Loucy (cell line): ENCODE data around the gene ENTHD1.

Source experiments
- H2AFZ ChIP-seq: fragments of 200-600 bp; sonication (generic); 2 replicates; pipeline ENCODE4 v1.6.0; 2016; ENCODE audit warnings: antibody characterized with exemption, mild to moderate bottlenecking, low read length, moderate library complexity
- H3F3A ChIP-seq: fragments of 200-600 bp; 2 replicates; pipeline ENCODE4 v1.6.0; 2016; ENCODE audit warnings: antibody characterized with exemption, low read depth, mild to moderate bottlenecking
- H3K27me3 ChIP-seq: fragments of 200-600 bp; sonication (generic); 2 replicates; pipeline ENCODE4 v1.6.1; 2014; ENCODE audit warnings: low read length, mild to moderate bottlenecking; ENCODE audit not compliant: insufficient read depth, poor library complexity, severe bottlenecking
- H3K36me3 ChIP-seq: fragments of 200-600 bp; sonication (generic); 2 replicates; pipeline ENCODE4 v1.6.1; 2016; ENCODE audit warnings: low read length; ENCODE audit not compliant: insufficient read depth
- H3K4me1 ChIP-seq: fragments of 200-600 bp; sonication (generic); 2 replicates; pipeline ENCODE4 v1.5.1; 2014; ENCODE audit warnings: low read length, mild to moderate bottlenecking; ENCODE audit not compliant: insufficient read depth, poor library complexity, severe bottlenecking
- H3K4me2 ChIP-seq: fragments of 200-600 bp; sonication (generic); 2 replicates; pipeline ENCODE4 v1.6.0; 2014; ENCODE audit warnings: antibody characterized with exemption, low read length, low read depth, mild to moderate bottlenecking; ENCODE audit not compliant: poor library complexity, severe bottlenecking
- H3K4me3 ChIP-seq: fragments of 200-600 bp; sonication (generic); 2 replicates; pipeline ENCODE4 v1.5.1; 2014; ENCODE audit warnings: low read length, mild to moderate bottlenecking, mixed read lengths; ENCODE audit not compliant: poor library complexity, severe bottlenecking
- H3K79me2 ChIP-seq: fragments of 200-600 bp; sonication (generic); 2 replicates; pipeline ENCODE4 v1.6.1; 2014; ENCODE audit warnings: low read length; ENCODE audit not compliant: insufficient read depth
- H3K9ac ChIP-seq: fragments of 200-600 bp; sonication (generic); 2 replicates; pipeline ENCODE4 v1.6.0; 2014; ENCODE audit warnings: mild to moderate bottlenecking, low read depth, low read length, moderate library complexity; ENCODE audit not compliant: poor library complexity, severe bottlenecking
- H3K9me2 ChIP-seq: fragments of 200-600 bp; sonication (generic); replicated peaks from 2 replicates; pipeline ENCODE4 v1.6.1; 2016; ENCODE audit warnings: low read depth, low read length, mixed read lengths
- H3K9me3 ChIP-seq: fragments of 200-600 bp; sonication (generic); 2 replicates; pipeline ENCODE4 v1.6.1; 2014; ENCODE audit warnings: mild to moderate bottlenecking, antibody characterized with exemption, low read length, low read depth; ENCODE audit not compliant: insufficient read depth
- H4K20me1 ChIP-seq: fragments of 200-600 bp; sonication (generic); 2 replicates; pipeline ENCODE4 v1.6.0; 2014; ENCODE audit warnings: antibody characterized with exemption, low read length, mild to moderate bottlenecking; ENCODE audit not compliant: insufficient read depth, poor library complexity, severe bottlenecking
- CTCF ChIP-seq: fragments of 200-600 bp; sonication (generic); conservative IDR thresholded peaks from 2 replicates; pipeline ENCODE4 v1.5.1; 2014; ENCODE audit warnings: mild to moderate bottlenecking, antibody characterized with exemption, low read length
- EZH2phosphoT487 ChIP-seq: fragments of 200-600 bp; IDR thresholded peaks from 2 replicates; pipeline ENCODE4 v1.6.1; 2018; ENCODE audit warnings: antibody characterized with exemption, mild to moderate bottlenecking, moderate library complexity, borderline replicate concordance

ENTHD1 gene

GRCh38 chr22:39713799-39714290 is 179.7 kb downstream of the ENTHD1 start:
- H3K79me2 ChIP-seq: no peaks in the 10 kb centered on the region
- no peaks in the 10 kb centered on the region for H3F3A ChIP-seq
- no peaks in the 10 kb centered on the region for H3K4me1 ChIP-seq
- no peaks in the 10 kb centered on the region for H3K9me3 ChIP-seq
- no peaks in the 10 kb centered on the region for H3K36me3 ChIP-seq
- no peak overlapping the region for H2AFZ ChIP-seq
- H3K9me2 ChIP-seq: no peaks in the 10 kb centered on the region
- no peak overlapping the region for H3K4me3 ChIP-seq
- no peaks in the 10 kb centered on the region for H4K20me1 ChIP-seq
- H3K9ac ChIP-seq: no peak overlapping the region
- H3K27me3 ChIP-seq: no peaks in the 10 kb centered on the region
- no peak for TF ChIP-seq CTCF
- H3K4me2 ChIP-seq: no peak overlapping the region

- H3K27me3 ChIP-seq: no peaks in the 10 kb centered on the region
- H4K20me1 ChIP-seq: no peaks in the 10 kb centered on the region
- no peaks in the 10 kb centered on the region for H3K36me3 ChIP-seq
- no peaks in the 10 kb centered on the region for H3K4me1 ChIP-seq
- H3F3A ChIP-seq: no peaks in the 10 kb centered on the region
- TF ChIP-seq EZH2phosphoT487: no peak
- TF ChIP-seq CTCF: no peak
- no peaks in the 10 kb centered on the region for H3K79me2 ChIP-seq
- H3K4me3 ChIP-seq: no peak overlapping the region
- no peak overlapping the region for H3K4me2 ChIP-seq
- no peaks in the 10 kb centered on the region for H3K9me2 ChIP-seq
- no peak overlapping the region for H2AFZ ChIP-seq
- H3K9me3 ChIP-seq: no peaks in the 10 kb centered on the region
- no peak overlapping the region for H3K9ac ChIP-seq
Observed at GRCh38 chr22:39712751-39713525, 180.6 kb downstream of the ENTHD1 start.

- Histone ChIP-seq H3K27me3 (no peaks in the 10 kb centered on the region), H3K9ac (no peak overlapping the region), H3F3A (no peaks in the 10 kb centered on the region), H3K4me2 (no peak overlapping the region), H3K36me3 (no peaks in the 10 kb centered on the region), H4K20me1 (no peaks in the 10 kb centered on the region), H3K9me2 (no peaks in the 10 kb centered on the region), H3K4me3 (no peak overlapping the region), H2AFZ (no peak overlapping the region), H3K79me2 (no peaks in the 10 kb centered on the region), H3K9me3 (no peaks in the 10 kb centered on the region), H3K4me1 (peaks cover 3% of the 10 kb centered on the region)
- no peak for TF ChIP-seq EZH2phosphoT487
- no peak for TF ChIP-seq CTCF
Observed at GRCh38 chr22:39712081-39712480, 181.5 kb downstream of the ENTHD1 start.
